SJCRH30 (cell line): ENCODE results near the gene TSPAN11. TPM values are rescaled to one million over a fixed set of nuclear protein-coding genes. Genes with fewer than 3 reads are reported as not detected.

Source experiments
- DNase-seq, 2 experiments: peaks; one replicate each; pipeline ENCODE4 v3.0.0-alpha.2; 2015 to 2020
- H3K27ac ChIP-seq: fragments of 250-450 bp; sonication (Bioruptor Pico); 2 replicates; pipeline ENCODE4 v1.5.1; 2020; ENCODE audit warnings: mild to moderate bottlenecking, moderate library complexity
- H3K27me3 ChIP-seq: fragments of 250-450 bp; sonication (Bioruptor Pico); 2 replicates; pipeline ENCODE4 v1.5.1; 2020; ENCODE audit warnings: mild to moderate bottlenecking, moderate library complexity
- H3K36me3 ChIP-seq: fragments of 250-450 bp; sonication (Bioruptor Pico); 2 replicates; pipeline ENCODE4 v1.5.1; 2020; ENCODE audit warnings: mild to moderate bottlenecking, moderate library complexity
- H3K4me1 ChIP-seq: fragments of 250-450 bp; sonication (Bioruptor Pico); 2 replicates; pipeline ENCODE4 v1.5.1; 2020; ENCODE audit warnings: mild to moderate bottlenecking, moderate library complexity
- H3K4me3 ChIP-seq: fragments of 250-450 bp; sonication (Bioruptor Pico); 2 replicates; pipeline ENCODE4 v1.5.1; 2020; ENCODE audit warnings: mild to moderate bottlenecking, moderate library complexity
- H3K9me3 ChIP-seq: fragments of 250-450 bp; sonication (Bioruptor Pico); replicated peaks from 2 replicates; pipeline ENCODE4 v1.5.1; 2020; ENCODE audit warnings: mild to moderate bottlenecking, moderate library complexity
- total RNA-seq: library from RNA; depleted of rRNA; stranded (reverse); fragments of >200 nt; shearing (Covaris generic); gene quantifications from 2 replicates; pipeline ENCODE4 v1.2.3, GENCODE V29; 2014

Gene TSPAN11
- total RNA-seq, 1 experiment from 2014 or later, result 6.5 TPM

- H3K36me3 ChIP-seq, result no peaks in the 10 kb centered on the region
- H3K4me1 ChIP-seq, result peaks cover 7% of the 10 kb centered on the region
- H3K9me3 ChIP-seq, result no peaks in the 10 kb centered on the region
- no peak for DNase-seq
- no peak overlapping the region for H3K4me3 ChIP-seq
- H3K27ac ChIP-seq, result no peak overlapping the region
- H3K27me3 ChIP-seq, result no peaks in the 10 kb centered on the region
Measured at GRCh38 chr12:30975581-30975980, 49.0 kb downstream of the TSPAN11 start.

GRCh38 chr12:30976206-30976605, 49.7 kb downstream of the TSPAN11 start:
- Histone ChIP-seq H3K27ac (no peak overlapping the region), H3K4me1 (peaks cover 2% of the 10 kb centered on the region)

GRCh38 chr12:30977124-30977523, 50.6 kb downstream of the TSPAN11 start:
- DNase-seq, result no peak
- Histone ChIP-seq H3K27me3 (no peaks in the 10 kb centered on the region), H3K9me3 (no peaks in the 10 kb centered on the region), H3K4me1 (no peaks in the 10 kb centered on the region), H3K36me3 (no peaks in the 10 kb centered on the region), H3K4me3 (no peak overlapping the region), H3K27ac (no peak overlapping the region)

More at GRCh38 chr12:30976206-30976605, 49.7 kb downstream of the TSPAN11 start:
- Histone ChIP-seq H3K9me3 (no peaks in the 10 kb centered on the region), H3K27me3 (no peaks in the 10 kb centered on the region), H3K36me3 (no peaks in the 10 kb centered on the region), H3K4me3 (no peak overlapping the region)
- DNase-seq, result no peak

GRCh38 chr12:30977537-30978349, 51.2 kb downstream of the TSPAN11 start:
- no peak overlapping the region for H3K27ac ChIP-seq
- no peaks in the 10 kb centered on the region for H3K27me3 ChIP-seq
- H3K4me1 ChIP-seq, result no peaks in the 10 kb centered on the region
- H3K9me3 ChIP-seq, result no peaks in the 10 kb centered on the region
- no peak overlapping the region for H3K4me3 ChIP-seq
- DNase-seq, result no peak
- no peaks in the 10 kb centered on the region for H3K36me3 ChIP-seq

GRCh38 chr12:30978639-30979038, 52.1 kb downstream of the TSPAN11 start:
- no peak for DNase-seq
- Histone ChIP-seq H3K27ac (no peak overlapping the region), H3K4me1 (no peaks in the 10 kb centered on the region), H3K36me3 (no peaks in the 10 kb centered on the region), H3K27me3 (no peaks in the 10 kb centered on the region), H3K9me3 (no peaks in the 10 kb centered on the region), H3K4me3 (no peak overlapping the region)

- no peaks in the 10 kb centered on the region for H3K9me3 ChIP-seq
- no peak overlapping the region for H3K27ac ChIP-seq
- no peak for DNase-seq
- H3K27me3 ChIP-seq, result no peaks in the 10 kb centered on the region
- H3K4me3 ChIP-seq, result no peak overlapping the region
- H3K36me3 ChIP-seq, result no peaks in the 10 kb centered on the region
- no peaks in the 10 kb centered on the region for H3K4me1 ChIP-seq
Measured at GRCh38 chr12:30979371-30980259, 53.1 kb downstream of the TSPAN11 start.

- H3K4me1 ChIP-seq, result no peaks in the 10 kb centered on the region
- no peaks in the 10 kb centered on the region for H3K27me3 ChIP-seq
- no peak overlapping the region for H3K4me3 ChIP-seq
- no peaks in the 10 kb centered on the region for H3K36me3 ChIP-seq
- H3K9me3 ChIP-seq, result no peaks in the 10 kb centered on the region
- DNase-seq, result peak; percentile 22 to 51
- H3K27ac ChIP-seq, result no peak overlapping the region
Measured at GRCh38 chr12:30980955-30981662, 54.6 kb downstream of the TSPAN11 start.

- H3K9me3 ChIP-seq, result no peaks in the 10 kb centered on the region
- no peaks in the 10 kb centered on the region for H3K27me3 ChIP-seq
- H3K27ac ChIP-seq, result no peak overlapping the region
- H3K4me3 ChIP-seq, result no peak overlapping the region
- no peaks in the 10 kb centered on the region for H3K36me3 ChIP-seq
- DNase-seq, result no peak
- H3K4me1 ChIP-seq, result no peaks in the 10 kb centered on the region
Measured at GRCh38 chr12:30982413-30982812, 55.9 kb downstream of the TSPAN11 start.

- no peak overlapping the region for H3K27ac ChIP-seq
- H3K4me1 ChIP-seq, result 0 out of 2 replicates have a peak, but pooled peaks cover 3% of the 10 kb centered on the region
- no peaks in the 10 kb centered on the region for H3K36me3 ChIP-seq
- peak; percentile 61 to 79 for DNase-seq
- no peaks in the 10 kb centered on the region for H3K27me3 ChIP-seq
- H3K9me3 ChIP-seq, result no peaks in the 10 kb centered on the region
- H3K4me3 ChIP-seq, result no peak overlapping the region
Measured at GRCh38 chr12:30985814-30986452, 59.4 kb downstream of the TSPAN11 start.

GRCh38 chr12:30988086-30988485, 61.5 kb downstream of the TSPAN11 start:
- H3K4me1 ChIP-seq, result 0 out of 2 replicates have a peak, but pooled peaks cover 3% of the 10 kb centered on the region
- H3K9me3 ChIP-seq, result no peaks in the 10 kb centered on the region
- H3K4me3 ChIP-seq, result no peak overlapping the region
- no peak for DNase-seq
- H3K36me3 ChIP-seq, result no peaks in the 10 kb centered on the region
- no peak overlapping the region for H3K27ac ChIP-seq
- H3K27me3 ChIP-seq, result no peaks in the 10 kb centered on the region

- H3K27ac ChIP-seq, result no peak overlapping the region
- no peaks in the 10 kb centered on the region for H3K36me3 ChIP-seq
Measured at GRCh38 chr12:30988646-30989286, 62.2 kb downstream of the TSPAN11 start.

GRCh38 chr12:30989754-30990153, 63.2 kb downstream of the TSPAN11 start:
- DNase-seq, result peak; percentile 70 to 82
- no peaks in the 10 kb centered on the region for H3K36me3 ChIP-seq

More at GRCh38 chr12:30988646-30989286, 62.2 kb downstream of the TSPAN11 start:
- no peak overlapping the region for H3K4me3 ChIP-seq
- DNase-seq, result no peak
- H3K9me3 ChIP-seq, result no peaks in the 10 kb centered on the region
- H3K4me1 ChIP-seq, result 0 out of 2 replicates have a peak, but pooled peaks cover 3% of the 10 kb centered on the region
- H3K27me3 ChIP-seq, result no peaks in the 10 kb centered on the region

GRCh38 chr12:30990316-30990715, 63.8 kb downstream of the TSPAN11 start:
- Histone ChIP-seq H3K36me3 (no peaks in the 10 kb centered on the region), H3K4me1 (0 out of 2 replicates have a peak, but pooled peaks cover 3% of the 10 kb centered on the region), H3K9me3 (no peaks in the 10 kb centered on the region), H3K27me3 (no peaks in the 10 kb centered on the region), H3K4me3 (no peak overlapping the region), H3K27ac (no peak overlapping the region)
- no peak for DNase-seq

More at GRCh38 chr12:30989754-30990153, 63.2 kb downstream of the TSPAN11 start:
- no peak overlapping the region for H3K27ac ChIP-seq
- no peaks in the 10 kb centered on the region for H3K9me3 ChIP-seq
- H3K27me3 ChIP-seq, result no peaks in the 10 kb centered on the region
- H3K4me1 ChIP-seq, result 0 out of 2 replicates have a peak, but pooled peaks cover 3% of the 10 kb centered on the region
- H3K4me3 ChIP-seq, result no peak overlapping the region

- Histone ChIP-seq H3K27me3 (no peaks in the 10 kb centered on the region), H3K9me3 (no peaks in the 10 kb centered on the region), H3K36me3 (no peaks in the 10 kb centered on the region), H3K4me3 (no peak overlapping the region), H3K4me1 (peaks cover 4% of the 10 kb centered on the region), H3K27ac (no peak overlapping the region)
- no peak for DNase-seq
Measured at GRCh38 chr12:30990776-30991175, 64.2 kb downstream of the TSPAN11 start.
